ENCODE data around the gene TERT. TPM values are rescaled to one million over a fixed set of nuclear protein-coding genes. Genes with fewer than 3 reads are reported as not detected.

Gene TERT
- total and polyA plus RNA-seq, 2 of the 8 experiments (the other 6 are each of a cell fraction or from before 2014, with no cell fraction given): 13.1 to 23.1 TPM

DNA sequence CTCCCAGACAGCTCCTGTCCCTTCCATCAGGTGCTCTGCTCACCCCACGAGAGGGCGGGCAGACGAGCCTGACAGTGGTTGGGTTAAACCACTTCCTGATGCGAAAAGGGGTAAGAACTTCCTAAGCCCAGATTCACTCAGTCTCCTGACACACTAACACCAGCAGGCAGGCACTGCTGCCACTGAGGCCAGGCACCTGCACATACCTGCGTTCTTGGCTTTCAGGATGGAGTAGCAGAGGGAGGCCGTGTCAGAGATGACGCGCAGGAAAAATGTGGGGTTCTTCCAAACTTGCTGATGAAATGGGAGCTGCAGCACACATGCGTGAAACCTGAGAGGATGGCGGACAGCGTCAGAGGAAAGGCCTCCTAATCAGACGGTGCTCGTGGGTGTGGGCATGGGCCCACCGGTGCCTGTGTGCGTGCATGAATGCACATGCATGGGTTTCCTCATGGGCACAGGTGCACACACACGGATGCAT lies 39.7 kb downstream of the TERT start (continued):
- TF ChIP-seq, protein P1, sequence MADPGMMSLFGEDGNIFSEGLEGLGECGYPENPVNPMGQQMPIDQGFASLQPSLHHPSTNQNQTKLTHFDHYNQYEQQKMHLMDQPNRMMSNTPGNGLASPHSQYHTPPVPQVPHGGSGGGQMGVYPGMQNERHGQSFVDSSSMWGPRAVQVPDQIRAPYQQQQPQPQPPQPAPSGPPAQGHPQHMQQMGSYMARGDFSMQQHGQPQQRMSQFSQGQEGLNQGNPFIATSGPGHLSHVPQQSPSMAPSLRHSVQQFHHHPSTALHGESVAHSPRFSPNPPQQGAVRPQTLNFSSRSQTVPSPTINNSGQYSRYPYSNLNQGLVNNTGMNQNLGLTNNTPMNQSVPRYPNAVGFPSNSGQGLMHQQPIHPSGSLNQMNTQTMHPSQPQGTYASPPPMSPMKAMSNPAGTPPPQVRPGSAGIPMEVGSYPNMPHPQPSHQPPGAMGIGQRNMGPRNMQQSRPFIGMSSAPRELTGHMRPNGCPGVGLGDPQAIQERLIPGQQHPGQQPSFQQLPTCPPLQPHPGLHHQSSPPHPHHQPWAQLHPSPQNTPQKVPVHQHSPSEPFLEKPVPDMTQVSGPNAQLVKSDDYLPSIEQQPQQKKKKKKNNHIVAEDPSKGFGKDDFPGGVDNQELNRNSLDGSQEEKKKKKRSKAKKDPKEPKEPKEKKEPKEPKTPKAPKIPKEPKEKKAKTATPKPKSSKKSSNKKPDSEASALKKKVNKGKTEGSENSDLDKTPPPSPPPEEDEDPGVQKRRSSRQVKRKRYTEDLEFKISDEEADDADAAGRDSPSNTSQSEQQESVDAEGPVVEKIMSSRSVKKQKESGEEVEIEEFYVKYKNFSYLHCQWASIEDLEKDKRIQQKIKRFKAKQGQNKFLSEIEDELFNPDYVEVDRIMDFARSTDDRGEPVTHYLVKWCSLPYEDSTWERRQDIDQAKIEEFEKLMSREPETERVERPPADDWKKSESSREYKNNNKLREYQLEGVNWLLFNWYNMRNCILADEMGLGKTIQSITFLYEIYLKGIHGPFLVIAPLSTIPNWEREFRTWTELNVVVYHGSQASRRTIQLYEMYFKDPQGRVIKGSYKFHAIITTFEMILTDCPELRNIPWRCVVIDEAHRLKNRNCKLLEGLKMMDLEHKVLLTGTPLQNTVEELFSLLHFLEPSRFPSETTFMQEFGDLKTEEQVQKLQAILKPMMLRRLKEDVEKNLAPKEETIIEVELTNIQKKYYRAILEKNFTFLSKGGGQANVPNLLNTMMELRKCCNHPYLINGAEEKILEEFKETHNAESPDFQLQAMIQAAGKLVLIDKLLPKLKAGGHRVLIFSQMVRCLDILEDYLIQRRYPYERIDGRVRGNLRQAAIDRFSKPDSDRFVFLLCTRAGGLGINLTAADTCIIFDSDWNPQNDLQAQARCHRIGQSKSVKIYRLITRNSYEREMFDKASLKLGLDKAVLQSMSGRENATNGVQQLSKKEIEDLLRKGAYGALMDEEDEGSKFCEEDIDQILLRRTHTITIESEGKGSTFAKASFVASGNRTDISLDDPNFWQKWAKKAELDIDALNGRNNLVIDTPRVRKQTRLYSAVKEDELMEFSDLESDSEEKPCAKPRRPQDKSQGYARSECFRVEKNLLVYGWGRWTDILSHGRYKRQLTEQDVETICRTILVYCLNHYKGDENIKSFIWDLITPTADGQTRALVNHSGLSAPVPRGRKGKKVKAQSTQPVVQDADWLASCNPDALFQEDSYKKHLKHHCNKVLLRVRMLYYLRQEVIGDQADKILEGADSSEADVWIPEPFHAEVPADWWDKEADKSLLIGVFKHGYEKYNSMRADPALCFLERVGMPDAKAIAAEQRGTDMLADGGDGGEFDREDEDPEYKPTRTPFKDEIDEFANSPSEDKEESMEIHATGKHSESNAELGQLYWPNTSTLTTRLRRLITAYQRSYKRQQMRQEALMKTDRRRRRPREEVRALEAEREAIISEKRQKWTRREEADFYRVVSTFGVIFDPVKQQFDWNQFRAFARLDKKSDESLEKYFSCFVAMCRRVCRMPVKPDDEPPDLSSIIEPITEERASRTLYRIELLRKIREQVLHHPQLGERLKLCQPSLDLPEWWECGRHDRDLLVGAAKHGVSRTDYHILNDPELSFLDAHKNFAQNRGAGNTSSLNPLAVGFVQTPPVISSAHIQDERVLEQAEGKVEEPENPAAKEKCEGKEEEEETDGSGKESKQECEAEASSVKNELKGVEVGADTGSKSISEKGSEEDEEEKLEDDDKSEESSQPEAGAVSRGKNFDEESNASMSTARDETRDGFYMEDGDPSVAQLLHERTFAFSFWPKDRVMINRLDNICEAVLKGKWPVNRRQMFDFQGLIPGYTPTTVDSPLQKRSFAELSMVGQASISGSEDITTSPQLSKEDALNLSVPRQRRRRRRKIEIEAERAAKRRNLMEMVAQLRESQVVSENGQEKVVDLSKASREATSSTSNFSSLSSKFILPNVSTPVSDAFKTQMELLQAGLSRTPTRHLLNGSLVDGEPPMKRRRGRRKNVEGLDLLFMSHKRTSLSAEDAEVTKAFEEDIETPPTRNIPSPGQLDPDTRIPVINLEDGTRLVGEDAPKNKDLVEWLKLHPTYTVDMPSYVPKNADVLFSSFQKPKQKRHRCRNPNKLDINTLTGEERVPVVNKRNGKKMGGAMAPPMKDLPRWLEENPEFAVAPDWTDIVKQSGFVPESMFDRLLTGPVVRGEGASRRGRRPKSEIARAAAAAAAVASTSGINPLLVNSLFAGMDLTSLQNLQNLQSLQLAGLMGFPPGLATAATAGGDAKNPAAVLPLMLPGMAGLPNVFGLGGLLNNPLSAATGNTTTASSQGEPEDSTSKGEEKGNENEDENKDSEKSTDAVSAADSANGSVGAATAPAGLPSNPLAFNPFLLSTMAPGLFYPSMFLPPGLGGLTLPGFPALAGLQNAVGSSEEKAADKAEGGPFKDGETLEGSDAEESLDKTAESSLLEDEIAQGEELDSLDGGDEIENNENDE (IDR thresholded peaks at IDR 0.05; ENCODE audit: insufficient replicate concordance, low read length): no peak
- TF ChIP-seq, protein P2, sequence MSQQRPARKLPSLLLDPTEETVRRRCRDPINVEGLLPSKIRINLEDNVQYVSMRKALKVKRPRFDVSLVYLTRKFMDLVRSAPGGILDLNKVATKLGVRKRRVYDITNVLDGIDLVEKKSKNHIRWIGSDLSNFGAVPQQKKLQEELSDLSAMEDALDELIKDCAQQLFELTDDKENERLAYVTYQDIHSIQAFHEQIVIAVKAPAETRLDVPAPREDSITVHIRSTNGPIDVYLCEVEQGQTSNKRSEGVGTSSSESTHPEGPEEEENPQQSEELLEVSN (IDR thresholded peaks at IDR 0.05): no peak
- TF ChIP-seq RBBP5 (IDR thresholded peaks at IDR 0.05; ENCODE audit: borderline replicate concordance, low read depth, low read length) (no peak), JUND (IDR thresholded peaks at IDR 0.05; ENCODE audit: low read length) (no peak), KDM5A (IDR thresholded peaks at IDR 0.05; ENCODE audit: low read length) (no peak), BCL11A (IDR thresholded peaks at IDR 0.05; ENCODE audit: low read depth in 2 of 2, low read length in 2 of 2) (no peak), CBX5 (IDR thresholded peaks at IDR 0.05; ENCODE audit: low read depth, low read length) (no peak), TEAD4 (IDR thresholded peaks at IDR 0.05; ENCODE audit: low read depth, low read length) (no peak), RAD21 (IDR thresholded peaks at IDR 0.05 in 1 of 2, conservative IDR thresholded peaks at IDR 0.05 in 1 of 2; ENCODE audit: low read depth in 2 of 2, low read length in 2 of 2) (no peak), EZH2 (IDR thresholded peaks at IDR 0.05; ENCODE audit: low read depth, low read length, severe bottlenecking) (no peak), CREB1 (IDR thresholded peaks at IDR 0.05) (no peak)
